Gastroesophageal sphincter (tissue), 3 donors: ENCODE data around the gene HDAC10.

Source experiments
- POLR2AphosphoS5 ChIP-seq: sonication (generic); formaldehyde crosslinking; IDR thresholded peaks from one replicate; pipeline ENCODE4 v1.6.1; 2017; ENCODE audit warnings: antibody characterized with exemption
- TF ChIP-seq, protein P1 (sequence below), 4 experiments: fragments of 200-600 bp in 2 of 4; fragments of 450-650 bp in 2 of 4; sonication (generic) in 1 of 4; IDR thresholded peaks; one replicate each; pipeline ENCODE4 v1.5.1; 2017 to 2019; ENCODE audit warnings: antibody characterized with exemption in 4 of 4, mild to moderate bottlenecking in 2 of 4, moderate library complexity in 2 of 4

DNA sequence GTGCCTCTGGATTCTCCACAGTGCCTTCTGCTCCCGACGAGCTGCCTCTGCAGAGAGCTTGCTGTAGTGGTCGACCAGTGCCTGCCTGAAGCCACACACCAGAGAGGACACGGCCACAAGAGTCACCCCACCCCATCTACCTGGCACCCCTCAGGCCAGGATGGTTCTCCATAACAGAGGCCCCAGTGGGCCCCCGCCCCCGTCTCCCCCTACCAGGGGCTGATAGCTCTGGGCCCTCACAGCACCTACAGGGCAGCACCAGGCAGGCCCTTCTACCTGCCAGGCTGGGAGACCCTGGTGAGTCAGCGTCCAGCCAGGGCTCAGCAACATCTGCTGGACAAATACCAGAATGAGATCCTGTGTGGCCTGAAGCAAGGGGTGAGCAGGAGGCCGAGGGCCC, 28.6 kb downstream of the HDAC10 start:
- TF ChIP-seq, protein P1, sequence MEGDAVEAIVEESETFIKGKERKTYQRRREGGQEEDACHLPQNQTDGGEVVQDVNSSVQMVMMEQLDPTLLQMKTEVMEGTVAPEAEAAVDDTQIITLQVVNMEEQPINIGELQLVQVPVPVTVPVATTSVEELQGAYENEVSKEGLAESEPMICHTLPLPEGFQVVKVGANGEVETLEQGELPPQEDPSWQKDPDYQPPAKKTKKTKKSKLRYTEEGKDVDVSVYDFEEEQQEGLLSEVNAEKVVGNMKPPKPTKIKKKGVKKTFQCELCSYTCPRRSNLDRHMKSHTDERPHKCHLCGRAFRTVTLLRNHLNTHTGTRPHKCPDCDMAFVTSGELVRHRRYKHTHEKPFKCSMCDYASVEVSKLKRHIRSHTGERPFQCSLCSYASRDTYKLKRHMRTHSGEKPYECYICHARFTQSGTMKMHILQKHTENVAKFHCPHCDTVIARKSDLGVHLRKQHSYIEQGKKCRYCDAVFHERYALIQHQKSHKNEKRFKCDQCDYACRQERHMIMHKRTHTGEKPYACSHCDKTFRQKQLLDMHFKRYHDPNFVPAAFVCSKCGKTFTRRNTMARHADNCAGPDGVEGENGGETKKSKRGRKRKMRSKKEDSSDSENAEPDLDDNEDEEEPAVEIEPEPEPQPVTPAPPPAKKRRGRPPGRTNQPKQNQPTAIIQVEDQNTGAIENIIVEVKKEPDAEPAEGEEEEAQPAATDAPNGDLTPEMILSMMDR (IDR thresholded peaks at IDR 0.05), result no peak
- TF ChIP-seq POLR2AphosphoS5, result no peak
